PFSK-1 (cell line): ENCODE results near the gene FAM3B.

Experiments
- FOXP2 ChIP-seq: optimal IDR thresholded peaks from 2 replicates; pipeline ENCODE3; 2011; ENCODE audit warnings: borderline replicate concordance, control low read depth, inconsistent platforms; ENCODE audit not compliant: insufficient read depth; ENCODE audit errors: extremely low read length, extremely low read depth
- POLR2AphosphoS5 ChIP-seq: IDR thresholded peaks from 2 replicates; pipeline ENCODE4 v1.6.1; 2012; ENCODE audit warnings: low read depth, mild to moderate bottlenecking, control low read depth, low read length, moderate library complexity
- SIN3A ChIP-seq: IDR thresholded peaks from 2 replicates; pipeline ENCODE4 v1.6.1; 2012; ENCODE audit warnings: mild to moderate bottlenecking, low read length, moderate library complexity, borderline replicate concordance; ENCODE audit not compliant: insufficient read depth
- TAF1 ChIP-seq: IDR thresholded peaks from 2 replicates; pipeline ENCODE4 v1.6.1; 2012; ENCODE audit warnings: low read length, control low read depth, borderline replicate concordance; ENCODE audit not compliant: insufficient read depth
- TF ChIP-seq, protein P1 (sequence below), 2 experiments: IDR thresholded peaks; 2 replicates each; pipeline versions ENCODE4 v1.6.1 to v1.8.0; 2011 to 2012; ENCODE audit warnings: low read depth in 2 of 2, low read length in 2 of 2, control low read depth in 1 of 2, inconsistent platforms in 1 of 2, mild to moderate bottlenecking in 1 of 2, moderate library complexity in 1 of 2; ENCODE audit not compliant: insufficient read depth in 1 of 2

FAM3B gene

DNA sequence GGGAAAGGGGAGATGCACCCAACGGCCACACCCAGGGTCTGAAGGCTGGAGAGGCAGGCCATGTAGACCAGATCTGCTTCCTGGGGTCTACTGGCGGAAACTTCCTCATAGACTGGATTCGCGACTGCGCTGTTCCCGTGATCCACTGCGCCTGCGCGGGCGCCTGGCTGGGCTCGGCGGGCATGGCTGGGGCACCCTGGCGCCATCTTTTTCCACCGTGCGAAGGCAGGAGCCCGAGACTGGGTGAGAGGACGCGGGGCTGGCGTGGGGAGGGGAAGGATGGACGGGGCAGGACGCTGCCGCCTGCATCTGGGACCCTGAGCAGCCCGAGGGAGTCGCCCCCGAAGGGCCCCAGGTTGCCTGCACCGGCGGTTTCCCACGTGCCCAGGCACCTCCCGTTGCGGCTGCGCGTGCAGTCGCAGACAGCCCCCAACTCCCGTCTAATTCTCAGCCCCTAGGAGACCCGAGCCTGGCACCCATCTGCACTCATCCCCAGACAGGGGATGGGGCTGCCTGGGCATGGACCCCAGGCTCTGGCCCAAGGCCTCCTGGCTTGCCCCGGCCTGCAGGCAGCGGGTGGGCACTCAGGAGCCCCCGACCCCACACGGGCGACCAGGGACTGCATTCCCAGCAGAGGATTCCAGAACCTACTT, 12.4 kb upstream of the FAM3B start:
- TF ChIP-seq SIN3A = no peak
- TF ChIP-seq TAF1 = no peak
- no peak for TF ChIP-seq POLR2AphosphoS5
- TF ChIP-seq FOXP2 = no peak
- TF ChIP-seq, protein P1, sequence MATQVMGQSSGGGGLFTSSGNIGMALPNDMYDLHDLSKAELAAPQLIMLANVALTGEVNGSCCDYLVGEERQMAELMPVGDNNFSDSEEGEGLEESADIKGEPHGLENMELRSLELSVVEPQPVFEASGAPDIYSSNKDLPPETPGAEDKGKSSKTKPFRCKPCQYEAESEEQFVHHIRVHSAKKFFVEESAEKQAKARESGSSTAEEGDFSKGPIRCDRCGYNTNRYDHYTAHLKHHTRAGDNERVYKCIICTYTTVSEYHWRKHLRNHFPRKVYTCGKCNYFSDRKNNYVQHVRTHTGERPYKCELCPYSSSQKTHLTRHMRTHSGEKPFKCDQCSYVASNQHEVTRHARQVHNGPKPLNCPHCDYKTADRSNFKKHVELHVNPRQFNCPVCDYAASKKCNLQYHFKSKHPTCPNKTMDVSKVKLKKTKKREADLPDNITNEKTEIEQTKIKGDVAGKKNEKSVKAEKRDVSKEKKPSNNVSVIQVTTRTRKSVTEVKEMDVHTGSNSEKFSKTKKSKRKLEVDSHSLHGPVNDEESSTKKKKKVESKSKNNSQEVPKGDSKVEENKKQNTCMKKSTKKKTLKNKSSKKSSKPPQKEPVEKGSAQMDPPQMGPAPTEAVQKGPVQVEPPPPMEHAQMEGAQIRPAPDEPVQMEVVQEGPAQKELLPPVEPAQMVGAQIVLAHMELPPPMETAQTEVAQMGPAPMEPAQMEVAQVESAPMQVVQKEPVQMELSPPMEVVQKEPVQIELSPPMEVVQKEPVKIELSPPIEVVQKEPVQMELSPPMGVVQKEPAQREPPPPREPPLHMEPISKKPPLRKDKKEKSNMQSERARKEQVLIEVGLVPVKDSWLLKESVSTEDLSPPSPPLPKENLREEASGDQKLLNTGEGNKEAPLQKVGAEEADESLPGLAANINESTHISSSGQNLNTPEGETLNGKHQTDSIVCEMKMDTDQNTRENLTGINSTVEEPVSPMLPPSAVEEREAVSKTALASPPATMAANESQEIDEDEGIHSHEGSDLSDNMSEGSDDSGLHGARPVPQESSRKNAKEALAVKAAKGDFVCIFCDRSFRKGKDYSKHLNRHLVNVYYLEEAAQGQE (IDR thresholded peaks at IDR 0.05; ENCODE audit: insufficient read depth in 1 of 2, low read depth in 2 of 2, low read length in 2 of 2) = no peak

DNA sequence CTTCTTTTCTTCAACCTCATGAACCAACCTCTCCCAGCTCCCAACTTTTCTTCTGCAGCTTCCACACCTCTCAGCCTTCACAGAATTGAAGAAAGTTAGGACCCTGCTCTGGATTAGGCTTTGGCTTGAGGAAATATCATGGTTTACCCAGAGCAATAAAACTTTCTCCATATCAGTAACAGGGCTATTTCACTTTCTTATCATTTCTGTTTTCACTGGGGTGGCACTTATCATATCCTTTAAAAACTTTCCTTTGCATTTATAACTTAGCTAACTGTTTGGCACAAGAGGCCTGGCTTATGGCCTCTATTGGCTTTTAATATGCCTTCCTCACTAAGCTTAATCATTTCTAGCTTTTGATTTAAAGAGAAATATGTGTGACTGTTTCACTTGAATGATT, 9.4 kb upstream of the FAM3B start:
- TF ChIP-seq POLR2AphosphoS5 = no peak
- TF ChIP-seq, protein P1 (IDR thresholded peaks at IDR 0.05; ENCODE audit: insufficient read depth in 1 of 2, low read depth in 2 of 2, low read length in 2 of 2) = no peak
- TF ChIP-seq SIN3A = no peak
- no peak for TF ChIP-seq FOXP2
- no peak for TF ChIP-seq TAF1

DNA sequence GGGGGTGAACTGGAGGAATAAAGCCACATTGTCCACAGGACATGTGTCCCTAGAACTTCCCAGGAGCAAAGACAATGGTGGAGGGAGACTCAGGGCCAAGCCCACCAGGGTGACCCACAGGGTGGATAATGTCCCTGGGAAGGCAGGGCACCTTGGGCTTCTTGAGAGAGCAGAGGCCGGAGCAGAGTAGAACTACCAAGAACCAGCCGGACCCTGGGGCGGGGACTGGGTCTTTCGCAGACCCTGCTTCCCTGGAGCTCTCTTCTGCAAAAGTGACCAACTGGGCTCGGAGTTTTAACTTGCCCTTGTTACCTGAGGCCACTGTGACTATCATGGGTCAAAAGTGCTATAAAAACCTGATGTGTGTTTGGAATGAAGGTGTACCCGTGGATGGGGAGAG, 875 bp upstream of the FAM3B start:
- TF ChIP-seq SIN3A = no peak
- no peak for TF ChIP-seq POLR2AphosphoS5
- TF ChIP-seq FOXP2 = no peak
- TF ChIP-seq, protein P1 (IDR thresholded peaks at IDR 0.05; ENCODE audit: insufficient read depth in 1 of 2, low read depth in 2 of 2, low read length in 2 of 2) = no peak
- no peak for TF ChIP-seq TAF1

DNA sequence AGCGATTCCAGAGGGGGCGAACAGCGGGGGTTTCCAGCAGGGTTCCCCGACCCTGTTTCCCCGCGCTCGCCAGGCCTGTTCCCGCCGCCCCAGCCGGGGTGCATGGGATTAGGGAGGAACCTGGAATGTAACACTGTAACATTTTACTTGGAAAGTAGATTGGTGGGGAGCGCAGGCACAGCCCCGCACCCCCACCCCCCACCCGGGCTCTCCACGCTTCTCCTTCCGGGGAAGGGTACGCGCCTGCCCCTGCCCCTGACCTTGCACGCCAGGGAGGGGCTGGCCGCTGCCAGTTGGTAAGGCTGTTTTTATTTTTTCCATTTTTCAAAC, 427 bp downstream of the FAM3B start:
- TF ChIP-seq POLR2AphosphoS5 = no peak
- TF ChIP-seq, protein P1 (IDR thresholded peaks at IDR 0.05; ENCODE audit: insufficient read depth in 1 of 2, low read depth in 2 of 2, low read length in 2 of 2) = no peak
- no peak for TF ChIP-seq TAF1
- no peak for TF ChIP-seq SIN3A
- no peak for TF ChIP-seq FOXP2
